ENCODE data around the gene MTCL1. TPM values are rescaled to one million over a fixed set of nuclear protein-coding genes. Genes with fewer than 3 reads are reported as not detected.

MTCL1 gene
- total RNA-seq, 1 donor from 2014 or later, result 0.80 TPM

DNA sequence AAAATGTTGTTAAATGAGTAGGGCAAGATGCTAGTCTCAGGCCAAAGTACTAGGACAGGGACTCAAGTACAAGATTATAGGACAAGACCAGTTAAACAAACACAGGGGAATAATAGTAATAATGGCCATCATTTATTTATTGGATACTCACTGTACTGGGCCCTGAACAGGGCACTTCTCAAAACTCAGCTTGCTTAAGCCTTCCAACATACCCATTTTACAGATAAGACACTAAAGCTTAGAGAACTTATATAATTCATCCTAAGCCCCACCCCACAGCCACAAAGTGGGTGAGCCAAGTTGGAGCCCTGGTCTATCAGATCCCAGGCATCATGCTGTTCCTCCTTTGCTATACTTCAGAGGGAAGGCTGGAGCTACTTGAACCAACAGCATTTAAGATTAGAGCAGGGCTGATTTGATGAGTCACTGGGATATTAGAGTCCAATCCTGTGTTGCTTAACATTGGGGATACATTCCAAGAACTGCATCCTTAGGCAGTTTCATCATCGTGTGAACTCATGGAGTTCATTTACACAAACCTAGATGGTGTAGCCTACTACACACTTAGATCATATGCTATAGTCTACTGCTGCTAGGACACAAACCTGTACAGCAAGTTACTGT, 153.6 kb downstream of the MTCL1 start:
- no peaks in the 10 kb centered on the region for H3K9me3 Mint-ChIP-seq
- no peaks in the 10 kb centered on the region for H3K4me1 Mint-ChIP-seq (ENCODE audit: low read depth)
- DNase-seq (ENCODE audit: low spot score), result no peak
- H3K36me3 Mint-ChIP-seq (ENCODE audit: low read depth), result no peaks in the 10 kb centered on the region
- H3K27ac Mint-ChIP-seq, result no peak overlapping the region
- no peak overlapping the region for H3K4me3 Mint-ChIP-seq
- intact Hi-C loops (cut with micrococcal nuclease), result no loop called here
- no peaks in the 10 kb centered on the region for H3K27me3 Mint-ChIP-seq (ENCODE audit: insufficient read depth)

DNA sequence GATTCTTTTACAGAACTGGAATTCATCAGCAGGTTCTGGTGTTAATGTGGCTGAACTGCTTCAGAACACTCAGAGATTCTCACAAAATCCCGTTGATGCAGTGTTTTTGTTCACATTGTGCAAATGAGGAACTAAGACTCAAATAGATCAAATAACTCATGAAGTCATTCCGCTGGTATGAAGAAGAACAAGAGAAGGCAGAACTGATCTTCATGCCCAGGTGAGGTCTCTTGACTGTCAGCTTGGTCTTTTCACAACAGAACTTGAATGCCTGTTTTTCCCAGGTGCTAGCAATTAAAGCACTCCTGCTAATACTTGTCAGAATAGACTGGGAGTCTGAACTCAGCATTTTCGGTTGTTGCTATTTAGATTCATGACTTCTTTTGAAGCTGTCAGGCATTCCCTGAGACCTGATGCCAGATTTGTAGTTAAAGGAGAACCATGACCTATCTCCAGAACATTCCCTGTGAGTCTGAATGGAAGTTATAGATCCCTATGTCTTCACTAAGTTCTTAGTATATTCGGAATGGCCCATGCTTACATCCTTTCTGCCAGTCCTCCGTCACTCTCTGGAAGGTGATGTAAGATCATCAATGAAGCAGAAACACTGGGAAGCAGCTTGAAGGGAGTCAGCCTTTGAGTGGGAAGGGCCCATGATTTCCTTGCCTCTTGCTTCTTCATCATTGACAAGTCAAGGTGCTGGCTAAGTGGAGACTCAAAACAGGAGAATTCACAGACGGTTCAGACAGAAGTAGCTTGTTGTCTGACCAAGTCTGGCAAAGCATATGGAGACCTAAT, 155.7 kb downstream of the MTCL1 start:
- DNase-seq (ENCODE audit: low spot score), result no peak
- Mint-ChIP-seq H3K27me3 (ENCODE audit: insufficient read depth) (no peaks in the 10 kb centered on the region), H3K9me3 (no peaks in the 10 kb centered on the region), H3K36me3 (ENCODE audit: low read depth) (no peaks in the 10 kb centered on the region), H3K4me3 (no peak overlapping the region), H3K27ac (no peak overlapping the region), H3K4me1 (ENCODE audit: low read depth) (no peaks in the 10 kb centered on the region)
- intact Hi-C loops (cut with micrococcal nuclease), result no loop called here

DNA sequence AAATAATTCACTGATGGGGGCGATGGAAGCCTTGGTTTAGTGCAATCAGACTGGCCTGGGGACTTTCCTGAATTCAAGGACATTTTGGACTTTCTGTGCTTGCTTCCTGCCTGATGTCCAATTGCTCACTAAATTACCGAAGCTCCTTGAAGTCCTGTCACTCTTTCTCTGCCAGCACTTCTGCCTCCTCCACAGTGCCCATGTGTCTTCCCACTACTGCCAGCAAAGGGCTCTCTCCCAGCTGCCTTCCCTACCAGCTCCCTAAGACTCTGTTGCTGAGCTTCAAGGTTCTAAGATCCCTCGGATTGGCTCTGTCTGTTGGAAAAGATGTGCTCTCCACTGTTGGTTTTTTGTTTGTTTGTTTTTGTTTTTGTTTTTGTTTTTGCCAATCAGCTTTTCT, 158.1 kb downstream of the MTCL1 start:
- Mint-ChIP-seq H3K4me3 (no peak overlapping the region), H3K9me3 (no peaks in the 10 kb centered on the region), H3K4me1 (ENCODE audit: low read depth) (no peaks in the 10 kb centered on the region), H3K36me3 (ENCODE audit: low read depth) (no peaks in the 10 kb centered on the region), H3K27me3 (ENCODE audit: insufficient read depth) (no peaks in the 10 kb centered on the region), H3K27ac (no peak overlapping the region)
- intact Hi-C loops (cut with micrococcal nuclease), result no loop called here
- no peak for DNase-seq (ENCODE audit: low spot score)

DNA sequence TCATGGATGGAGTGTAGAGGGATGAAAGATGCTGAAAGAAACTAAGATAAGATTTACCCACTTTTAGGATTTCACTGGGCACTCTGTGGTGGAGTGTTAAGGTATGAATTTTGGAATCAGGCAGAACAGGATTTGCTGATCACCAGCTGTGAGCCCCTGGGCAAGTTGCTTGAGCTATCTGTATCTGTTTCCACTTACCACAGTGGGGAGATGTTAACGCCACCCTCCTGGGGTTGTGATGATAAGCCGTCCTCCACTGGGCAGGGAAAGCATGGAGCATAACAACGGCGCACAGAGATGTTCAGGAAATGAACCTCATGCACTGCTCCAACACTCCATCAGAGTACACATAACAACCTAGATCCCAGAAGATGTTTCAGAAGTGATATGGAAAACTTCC, 160.6 kb downstream of the MTCL1 start:
- intact Hi-C loops (cut with micrococcal nuclease), result no loop called here
- Mint-ChIP-seq H3K4me1 (ENCODE audit: low read depth) (no peaks in the 10 kb centered on the region), H3K4me3 (no peak overlapping the region), H3K36me3 (ENCODE audit: low read depth) (no peaks in the 10 kb centered on the region), H3K9me3 (no peaks in the 10 kb centered on the region), H3K27me3 (ENCODE audit: insufficient read depth) (no peaks in the 10 kb centered on the region), H3K27ac (no peak overlapping the region)
- DNase-seq (ENCODE audit: low spot score), result no peak

DNA sequence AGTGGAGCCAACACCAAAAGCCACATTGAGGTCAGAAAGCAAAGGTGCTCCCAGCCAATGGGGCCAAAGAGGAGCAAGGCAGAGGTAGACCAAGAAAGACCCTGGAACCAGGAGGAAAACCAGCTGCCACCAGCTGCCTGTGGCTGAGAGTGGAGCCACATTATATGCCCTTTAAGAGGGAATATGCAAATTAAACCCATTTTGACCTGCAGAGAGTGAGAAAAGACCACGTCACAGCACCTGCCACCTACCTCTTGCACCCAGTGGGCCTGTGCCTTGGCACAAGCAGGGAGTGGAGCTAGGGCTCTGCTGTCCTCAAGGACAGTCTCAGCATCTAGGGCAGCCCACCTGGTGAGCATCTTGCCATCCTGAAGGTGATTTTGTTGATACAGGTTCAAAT, 161.3 kb downstream of the MTCL1 start:
- Mint-ChIP-seq H3K4me1 (ENCODE audit: low read depth) (no peaks in the 10 kb centered on the region), H3K27me3 (ENCODE audit: insufficient read depth) (no peaks in the 10 kb centered on the region), H3K9me3 (no peaks in the 10 kb centered on the region), H3K27ac (no peak overlapping the region), H3K4me3 (no peak overlapping the region), H3K36me3 (ENCODE audit: low read depth) (no peaks in the 10 kb centered on the region)
- no peak for DNase-seq (ENCODE audit: low spot score)
- intact Hi-C loops (cut with micrococcal nuclease), result no loop called here

DNA sequence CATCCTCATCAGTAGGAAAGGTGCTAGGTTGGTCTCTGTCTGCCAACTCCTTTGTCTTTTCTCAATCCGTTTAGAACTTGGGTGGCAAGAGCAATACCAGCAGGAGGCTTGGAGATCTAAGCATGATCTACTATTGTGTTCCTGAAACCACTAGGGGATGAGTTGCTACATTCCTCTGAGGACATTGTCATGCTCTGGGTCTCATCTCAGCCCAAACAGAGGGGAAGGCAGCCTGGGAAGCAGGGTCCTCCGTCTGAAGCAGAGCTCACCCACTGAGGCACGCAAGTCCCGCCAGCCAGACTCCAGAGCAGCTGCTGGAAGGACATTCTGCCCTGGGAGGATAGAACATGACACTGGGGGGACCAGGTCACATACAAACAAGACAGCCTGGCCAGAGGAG, 162.9 kb downstream of the MTCL1 start:
- Mint-ChIP-seq H3K27me3 (ENCODE audit: insufficient read depth) (peaks cover 4% of the 10 kb centered on the region), H3K27ac (no peak overlapping the region), H3K36me3 (ENCODE audit: low read depth) (no peaks in the 10 kb centered on the region), H3K4me1 (ENCODE audit: low read depth) (no peaks in the 10 kb centered on the region), H3K4me3 (no peak overlapping the region), H3K9me3 (no peaks in the 10 kb centered on the region)
- intact Hi-C loops (cut with micrococcal nuclease), result no loop called here
- DNase-seq (ENCODE audit: low spot score), result no peak

DNA sequence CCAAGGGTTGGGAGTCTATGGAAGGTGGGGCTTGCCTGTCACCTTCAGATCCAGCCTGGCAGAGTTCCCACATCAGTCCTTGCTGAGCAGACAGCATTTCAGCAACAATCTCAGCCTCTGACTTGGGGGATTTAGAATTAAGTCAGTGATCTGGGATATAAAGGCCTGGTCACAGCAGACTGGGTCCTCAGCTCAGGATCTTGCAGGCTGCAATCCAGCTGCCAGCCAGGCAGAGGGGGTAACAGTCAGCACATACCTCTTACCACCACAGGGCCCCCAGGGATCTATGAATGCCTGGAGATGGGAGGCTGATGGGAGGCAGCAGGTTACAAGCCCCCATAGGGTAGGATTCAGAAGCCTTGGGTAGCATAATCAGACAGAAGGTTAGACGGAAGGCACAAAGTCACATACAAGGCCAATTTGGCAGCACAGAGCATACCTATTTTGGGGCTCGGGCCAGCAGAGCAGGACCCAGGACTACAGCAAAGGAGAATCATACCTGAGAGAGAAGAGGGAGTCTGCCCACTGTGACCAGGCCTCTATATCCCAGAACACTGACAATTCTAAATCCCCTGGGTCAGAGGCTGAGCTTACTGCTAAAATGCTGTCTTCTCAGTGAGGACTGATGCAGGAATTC, 163.5 kb downstream of the MTCL1 start:
- H3K36me3 Mint-ChIP-seq (ENCODE audit: low read depth), result no peaks in the 10 kb centered on the region
- no peak overlapping the region for H3K4me3 Mint-ChIP-seq
- intact Hi-C loops (cut with micrococcal nuclease), result no loop called here
- no peaks in the 10 kb centered on the region for H3K4me1 Mint-ChIP-seq (ENCODE audit: low read depth)
- peaks cover 4% of the 10 kb centered on the region for H3K27me3 Mint-ChIP-seq (ENCODE audit: insufficient read depth)
- DNase-seq (ENCODE audit: low spot score), result no peak
- H3K27ac Mint-ChIP-seq, result no peak overlapping the region
- H3K9me3 Mint-ChIP-seq, result no peaks in the 10 kb centered on the region

DNA sequence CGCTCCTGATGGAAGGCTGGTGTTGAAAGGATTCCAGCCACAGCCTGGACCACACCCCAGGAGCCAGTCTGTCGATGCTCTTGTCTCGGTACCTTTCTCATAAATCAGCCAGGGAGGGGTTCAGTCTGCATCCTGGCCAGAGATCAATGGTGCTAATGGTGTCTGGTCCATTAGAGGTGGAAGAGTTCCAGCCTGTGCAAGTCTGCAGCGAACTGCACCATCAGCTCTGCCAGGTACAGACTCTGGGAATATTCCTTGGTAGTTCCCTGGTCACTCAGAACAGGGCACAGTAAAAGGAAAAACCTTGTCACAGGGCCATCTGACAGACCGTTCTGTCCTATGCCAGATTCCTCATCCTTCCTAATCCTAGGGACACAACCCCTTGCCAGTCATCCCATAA, 164.3 kb downstream of the MTCL1 start:
- DNase-seq (ENCODE audit: low spot score), result no peak
- no peak overlapping the region for H3K4me3 Mint-ChIP-seq
- no peak overlapping the region for H3K27ac Mint-ChIP-seq
- no peaks in the 10 kb centered on the region for H3K4me1 Mint-ChIP-seq (ENCODE audit: low read depth)
- no peaks in the 10 kb centered on the region for H3K36me3 Mint-ChIP-seq (ENCODE audit: low read depth)
- intact Hi-C loops (cut with micrococcal nuclease), result no loop called here
- no peaks in the 10 kb centered on the region for H3K9me3 Mint-ChIP-seq
- peaks cover 4% of the 10 kb centered on the region for H3K27me3 Mint-ChIP-seq (ENCODE audit: insufficient read depth)

DNA sequence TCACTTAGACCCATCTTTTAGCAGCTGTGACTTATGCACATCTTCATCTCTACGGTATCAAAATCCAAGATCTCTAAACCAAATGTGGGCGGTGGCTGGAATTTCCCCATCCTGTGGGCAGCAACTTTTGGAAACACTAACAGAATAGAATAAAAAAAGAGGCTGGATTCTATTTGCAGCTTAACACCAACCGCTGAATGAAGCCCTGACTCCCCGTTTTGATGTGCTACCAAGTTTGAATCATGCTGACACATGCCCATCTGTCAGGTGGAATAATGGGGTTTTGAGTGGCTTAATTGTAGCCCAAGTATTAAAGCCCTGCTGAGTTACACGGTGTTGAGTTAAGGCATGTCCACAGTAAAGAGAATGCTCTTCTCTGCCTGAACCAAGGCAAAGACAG, 165.2 kb downstream of the MTCL1 start:
- no peak overlapping the region for H3K27ac Mint-ChIP-seq
- H3K9me3 Mint-ChIP-seq, result no peaks in the 10 kb centered on the region
- H3K4me3 Mint-ChIP-seq, result no peak overlapping the region
- DNase-seq (ENCODE audit: low spot score), result no peak
- intact Hi-C loops (cut with micrococcal nuclease), result no loop called here
- no peaks in the 10 kb centered on the region for H3K36me3 Mint-ChIP-seq (ENCODE audit: low read depth)
- peaks cover 4% of the 10 kb centered on the region for H3K27me3 Mint-ChIP-seq (ENCODE audit: insufficient read depth)
- no peaks in the 10 kb centered on the region for H3K4me1 Mint-ChIP-seq (ENCODE audit: low read depth)

DNA sequence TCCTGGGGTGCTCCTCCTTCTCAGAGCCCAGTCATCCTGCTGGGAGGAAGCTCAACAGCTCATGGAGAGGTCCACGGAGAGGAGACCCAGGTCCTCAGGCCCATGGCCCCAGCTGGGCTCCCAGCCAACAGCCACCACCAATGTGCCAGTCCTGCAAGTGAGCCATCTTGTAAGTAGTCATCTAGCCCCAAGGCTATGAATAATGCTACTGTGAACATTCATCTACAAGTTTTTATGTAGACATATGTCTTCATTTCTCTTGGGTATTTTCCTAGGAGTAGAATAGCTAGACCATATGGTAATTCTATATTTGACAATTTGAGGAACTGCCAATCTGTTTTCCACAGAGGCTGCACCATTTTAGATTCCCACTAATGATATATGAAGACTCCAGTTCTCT, 166.1 kb downstream of the MTCL1 start:
- peaks cover 4% of the 10 kb centered on the region for H3K27me3 Mint-ChIP-seq (ENCODE audit: insufficient read depth)
- no peaks in the 10 kb centered on the region for H3K4me1 Mint-ChIP-seq (ENCODE audit: low read depth)
- H3K9me3 Mint-ChIP-seq, result no peaks in the 10 kb centered on the region
- intact Hi-C loops (cut with micrococcal nuclease), result no loop called here
- no peak overlapping the region for H3K4me3 Mint-ChIP-seq
- DNase-seq (ENCODE audit: low spot score), result no peak
- H3K27ac Mint-ChIP-seq, result no peak overlapping the region
- H3K36me3 Mint-ChIP-seq (ENCODE audit: low read depth), result no peaks in the 10 kb centered on the region

DNA sequence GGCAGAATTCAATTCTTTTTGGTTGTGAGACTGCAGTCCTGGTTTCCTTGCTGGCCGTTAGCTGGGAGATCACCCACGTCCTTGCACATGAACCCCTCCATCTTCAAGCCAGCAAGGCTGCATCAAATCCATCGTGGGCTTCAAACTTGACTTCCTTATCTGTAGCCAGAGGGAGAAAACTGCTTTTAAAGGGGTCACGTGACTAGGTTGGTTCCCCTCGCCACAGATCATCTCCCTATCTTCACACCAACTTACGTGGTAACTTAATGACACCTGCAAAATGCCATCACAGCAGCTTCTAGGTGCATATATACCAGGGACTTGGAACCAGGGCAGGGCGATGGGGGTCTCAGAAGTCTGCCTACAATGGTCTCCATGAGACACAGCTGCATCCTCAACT, 169.5 kb downstream of the MTCL1 start:
- Mint-ChIP-seq H3K4me3 (no peak overlapping the region), H3K9me3 (no peaks in the 10 kb centered on the region), H3K27me3 (ENCODE audit: insufficient read depth) (peaks cover 4% of the 10 kb centered on the region), H3K27ac (no peak overlapping the region), H3K36me3 (ENCODE audit: low read depth) (no peaks in the 10 kb centered on the region), H3K4me1 (ENCODE audit: low read depth) (no peaks in the 10 kb centered on the region)
- intact Hi-C loops (cut with micrococcal nuclease), result no loop called here
- DNase-seq (ENCODE audit: low spot score), result no peak

DNA sequence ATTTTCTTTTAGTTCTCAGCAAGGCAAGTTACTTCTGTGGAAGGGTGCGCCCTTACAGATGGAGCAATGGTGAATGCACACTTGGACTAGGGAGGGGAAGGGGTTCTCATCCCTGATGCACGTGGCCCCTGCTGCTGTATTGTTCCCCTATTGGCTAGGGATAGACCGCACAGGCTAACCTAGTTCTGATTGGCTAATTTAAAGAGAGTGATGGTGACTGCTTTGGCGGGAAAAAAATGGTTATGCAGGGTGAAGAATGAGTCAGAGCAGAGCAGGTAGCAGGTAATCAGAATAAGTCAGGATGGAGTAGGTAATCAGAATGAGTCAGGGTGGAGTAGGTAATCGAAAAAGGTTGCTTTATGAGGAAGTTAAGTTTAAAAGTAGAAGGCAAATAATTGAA, 171.5 kb downstream of the MTCL1 start:
- intact Hi-C loops (cut with micrococcal nuclease), result no loop called here
- no peak overlapping the region for H3K4me3 Mint-ChIP-seq

DNA sequence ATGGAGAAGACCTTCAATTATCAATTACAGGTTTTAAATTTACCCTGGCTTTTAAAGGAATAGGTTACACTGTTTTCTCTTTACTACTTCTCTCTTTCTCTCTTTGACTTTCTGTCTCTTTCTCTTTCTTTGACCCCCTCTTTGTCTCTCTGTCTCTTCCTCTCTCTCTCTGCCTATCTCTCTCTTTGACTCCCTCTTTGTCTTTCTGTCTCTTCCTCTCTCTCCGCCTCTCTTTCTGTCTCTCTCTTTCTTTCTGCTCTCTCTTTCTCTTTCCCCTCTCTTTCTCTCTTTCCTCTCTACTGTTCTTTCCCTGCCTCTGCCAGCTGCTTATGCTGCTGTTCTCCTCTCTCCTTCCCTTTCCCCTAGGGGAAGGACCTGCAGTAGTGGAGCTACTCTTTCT, 175.7 kb downstream of the MTCL1 start:
- Mint-ChIP-seq H3K4me1 (ENCODE audit: low read depth) (no peaks in the 10 kb centered on the region), H3K27ac (no peak overlapping the region), H3K9me3 (peaks cover 15% of the 10 kb centered on the region), H3K4me3 (no peak overlapping the region), H3K36me3 (ENCODE audit: low read depth) (no peaks in the 10 kb centered on the region), H3K27me3 (ENCODE audit: insufficient read depth) (peaks cover 2% of the 10 kb centered on the region)
- DNase-seq (ENCODE audit: low spot score), result no peak
- intact Hi-C loops (cut with micrococcal nuclease), result no loop called here

More for the DNA sequence above, 171.5 kb downstream of the MTCL1 start:
- Mint-ChIP-seq H3K9me3 (peaks cover 4% of the 10 kb centered on the region), H3K4me1 (ENCODE audit: low read depth) (no peaks in the 10 kb centered on the region), H3K27ac (no peak overlapping the region), H3K36me3 (ENCODE audit: low read depth) (no peaks in the 10 kb centered on the region), H3K27me3 (ENCODE audit: insufficient read depth) (peaks cover 6% of the 10 kb centered on the region)
- DNase-seq (ENCODE audit: low spot score), result no peak
